GM18867 (cell line): ENCODE results near the gene PRPF18.

ENCODE experiments used
- ATAC-seq: cut with Tn5 transposase; IDR thresholded peaks from one replicate; pipeline ENCODE4 v1.9.1; 2021; ENCODE audit warnings: mild to moderate bottlenecking, moderate library complexity; ENCODE audit not compliant: unreplicated experiment

Gene PRPF18

DNA sequence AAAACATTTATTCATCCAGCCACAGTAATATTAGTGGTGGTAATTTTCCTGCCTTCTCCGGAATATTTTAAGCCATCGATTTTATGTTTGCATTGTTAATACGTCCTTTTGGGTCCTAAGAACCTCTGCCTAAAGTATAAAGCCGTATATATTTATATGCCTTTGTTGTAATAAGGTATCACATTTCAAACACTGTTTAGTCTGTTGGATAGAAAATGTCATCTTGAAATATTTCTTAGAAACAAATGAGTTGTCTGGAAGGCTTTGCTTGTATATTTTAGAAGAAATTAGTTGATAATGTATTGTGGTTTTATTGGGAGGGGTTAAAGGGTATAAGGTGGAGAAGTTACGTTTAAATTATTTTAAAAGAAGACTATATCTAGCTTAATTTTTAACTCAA, 11.1 kb downstream of the PRPF18 start:
- no peak for ATAC-seq

DNA sequence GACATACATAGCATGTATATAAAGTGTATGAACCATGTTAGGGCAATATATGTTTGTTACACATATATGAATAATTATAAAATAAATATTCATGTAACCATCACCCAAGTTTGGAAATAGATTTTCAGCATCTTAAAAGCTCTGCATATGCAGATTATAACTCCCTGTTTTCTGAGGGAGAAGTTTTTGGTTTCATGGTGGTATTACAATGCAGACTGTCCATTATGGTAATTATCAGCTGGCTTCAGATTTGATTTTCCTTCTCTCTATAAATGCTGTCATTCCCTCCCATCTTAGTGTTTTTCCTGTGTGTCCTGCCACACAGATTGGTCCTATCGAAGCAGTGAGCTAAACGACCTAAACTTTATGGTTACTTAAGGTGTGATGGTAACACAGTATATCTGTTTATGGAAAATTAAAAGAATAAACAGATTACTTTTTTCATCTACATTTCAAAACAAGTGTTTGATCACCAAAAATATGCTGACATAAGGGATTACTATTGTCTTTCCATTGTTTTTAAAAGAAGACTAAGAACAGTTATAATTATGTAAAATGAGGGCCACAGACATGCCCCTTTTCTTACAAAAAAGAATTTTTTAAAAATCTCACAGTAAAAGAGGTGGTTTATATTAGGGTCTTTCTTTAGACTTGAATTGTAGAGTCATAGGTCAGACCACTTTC, 17.7 kb downstream of the PRPF18 start:
- ATAC-seq = no peak

DNA sequence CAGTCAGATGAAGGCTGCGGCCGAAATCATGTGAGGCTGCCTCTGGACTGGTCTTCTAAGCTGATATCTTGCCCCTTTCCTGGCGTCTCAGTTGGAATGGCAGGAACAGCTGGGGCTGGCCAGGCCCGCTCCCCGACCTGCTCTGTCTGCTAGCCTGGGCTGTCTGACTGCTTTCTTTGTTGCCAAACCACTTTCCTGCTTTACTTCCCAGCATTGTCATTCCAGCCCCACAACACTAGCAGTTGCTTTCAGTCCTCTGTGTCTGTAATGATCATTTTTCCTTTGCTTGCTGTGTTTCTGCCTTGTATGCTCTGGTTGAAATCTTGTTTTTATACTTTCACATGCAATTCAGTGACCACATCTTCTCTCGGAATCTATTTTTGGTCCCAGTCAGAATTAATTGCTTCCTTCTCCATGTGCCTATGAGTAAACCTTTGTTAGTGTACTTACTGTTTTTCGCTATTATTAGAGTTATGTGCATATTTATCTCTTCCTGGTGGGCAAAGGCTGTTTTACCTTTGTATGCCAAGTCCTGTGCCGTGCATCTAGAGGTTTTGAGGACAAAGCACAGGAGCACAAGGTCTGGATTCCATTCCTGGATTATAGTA, 21.6 kb downstream of the PRPF18 start:
- ATAC-seq = no peak

DNA sequence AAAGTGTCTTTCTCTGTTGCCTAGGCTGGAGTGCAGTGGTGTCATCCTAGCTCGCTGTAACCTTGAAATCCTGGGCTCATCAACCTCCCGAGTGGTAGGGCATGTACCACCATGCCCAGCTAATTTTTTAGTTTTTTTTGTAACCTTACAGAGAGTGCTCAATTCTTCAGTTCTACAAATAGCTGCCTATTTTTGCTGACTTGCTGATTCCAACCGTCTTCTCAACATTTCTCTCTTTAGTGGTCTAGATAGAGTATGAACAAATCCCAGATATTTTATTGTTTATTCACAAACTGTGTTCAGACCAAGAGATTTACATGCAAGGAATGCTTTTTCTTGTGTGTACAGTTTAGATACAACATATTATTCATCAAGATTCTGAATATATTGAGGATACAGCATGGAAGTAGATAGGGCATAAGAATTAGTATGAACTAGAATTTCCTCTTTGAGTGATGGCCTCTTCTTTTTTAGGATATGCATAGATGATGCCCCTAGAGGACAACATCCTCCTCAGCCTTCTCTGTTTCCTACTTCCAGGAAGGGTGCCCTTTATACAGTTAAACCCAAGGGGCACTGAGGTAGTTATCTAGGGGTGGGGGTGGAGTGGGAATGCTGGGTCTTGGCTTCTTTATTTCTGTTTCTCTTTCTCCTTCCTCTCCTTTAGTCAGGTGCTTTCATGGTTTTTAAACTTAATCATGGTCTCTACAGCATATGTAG, 26.0 kb downstream of the PRPF18 start:
- no peak for ATAC-seq

DNA sequence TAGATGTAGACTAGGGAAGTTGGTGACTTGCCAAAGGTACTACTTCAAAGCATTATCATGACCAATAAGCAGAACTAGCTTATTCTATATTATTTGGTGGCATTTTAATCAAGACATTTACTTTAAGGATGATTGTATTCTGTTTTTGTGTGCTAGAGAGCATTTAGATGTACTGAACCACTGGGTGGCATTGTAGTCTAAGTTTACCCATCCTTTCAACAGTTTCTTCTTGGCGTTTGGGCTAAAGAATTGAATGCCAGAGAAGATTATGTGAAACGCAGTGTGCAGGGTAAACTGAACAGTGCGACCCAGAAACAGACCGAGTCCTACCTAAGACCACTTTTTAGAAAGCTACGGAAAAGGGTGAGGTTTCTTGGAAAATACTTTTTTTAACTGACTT, 26.8 kb downstream of the PRPF18 start:
- ATAC-seq = no peak

DNA sequence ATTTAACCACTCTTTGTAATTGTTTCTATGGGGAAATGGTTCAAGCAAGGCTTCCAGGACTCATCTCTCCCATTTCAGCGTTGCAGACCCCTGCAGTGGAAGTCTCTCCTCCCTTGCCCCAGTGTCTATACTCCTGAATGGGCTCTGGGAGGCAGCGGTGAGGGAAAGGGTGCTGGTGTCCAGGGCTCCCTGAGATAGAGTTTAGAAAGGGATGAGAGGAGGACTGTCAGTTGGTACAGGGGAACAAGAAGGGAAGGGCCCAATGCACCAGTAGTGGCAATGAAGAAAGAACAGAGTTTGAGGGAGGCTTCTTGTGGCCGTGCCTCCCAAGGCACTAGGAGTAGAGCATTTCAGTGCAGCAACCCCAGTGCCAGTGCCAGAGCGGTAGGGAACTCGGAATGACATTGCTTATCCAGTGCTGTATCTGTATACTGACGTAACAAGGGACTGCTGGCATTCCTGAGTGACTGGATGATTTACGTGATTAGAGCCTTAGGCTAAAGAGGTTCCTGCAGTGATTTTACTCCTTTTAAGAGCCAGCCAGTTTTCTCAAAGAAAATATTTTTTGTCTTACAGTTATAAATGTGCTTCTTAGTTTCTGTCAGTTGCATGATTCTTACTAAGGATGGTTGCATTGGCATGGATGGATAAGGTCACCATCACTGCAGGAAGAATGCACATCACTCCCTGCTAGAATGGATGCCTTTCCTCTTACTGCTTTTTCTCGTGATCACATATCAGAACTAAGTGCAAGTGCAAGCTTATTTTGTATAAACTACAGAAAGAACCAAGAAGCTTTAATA, 28.0 kb downstream of the PRPF18 start:
- no peak for ATAC-seq

DNA sequence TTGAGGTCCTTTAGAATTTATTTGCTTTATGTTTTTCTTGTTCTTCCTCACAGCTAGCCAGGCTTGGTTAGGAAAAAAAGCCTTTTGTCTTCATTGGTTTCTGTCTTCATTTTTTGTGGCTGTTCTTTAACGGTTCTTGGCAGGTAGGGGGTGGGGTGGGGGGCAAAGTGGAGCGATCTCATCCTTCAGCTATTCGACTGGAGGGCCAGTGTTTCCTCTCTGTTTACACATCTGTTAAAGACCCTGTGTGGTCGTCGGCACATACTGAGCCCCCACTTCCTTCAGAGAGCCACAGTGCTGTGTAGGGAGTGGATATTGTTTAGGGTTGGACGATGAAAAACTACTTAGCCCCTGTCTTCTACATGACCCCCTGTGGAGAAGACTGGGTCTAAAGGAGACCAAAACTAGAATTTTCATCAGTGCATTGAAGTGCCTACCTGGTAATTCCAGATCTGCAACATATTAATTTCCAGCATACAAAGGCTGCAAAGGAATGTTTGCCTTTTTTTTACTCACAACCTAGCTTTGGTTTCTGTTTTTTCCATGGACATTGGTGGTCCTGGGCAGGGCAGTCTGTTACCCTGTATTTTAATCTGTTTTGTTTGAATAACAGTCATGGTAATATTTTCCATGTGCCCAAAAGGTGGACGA, 29.0 kb downstream of the PRPF18 start:
- ATAC-seq = no peak

DNA sequence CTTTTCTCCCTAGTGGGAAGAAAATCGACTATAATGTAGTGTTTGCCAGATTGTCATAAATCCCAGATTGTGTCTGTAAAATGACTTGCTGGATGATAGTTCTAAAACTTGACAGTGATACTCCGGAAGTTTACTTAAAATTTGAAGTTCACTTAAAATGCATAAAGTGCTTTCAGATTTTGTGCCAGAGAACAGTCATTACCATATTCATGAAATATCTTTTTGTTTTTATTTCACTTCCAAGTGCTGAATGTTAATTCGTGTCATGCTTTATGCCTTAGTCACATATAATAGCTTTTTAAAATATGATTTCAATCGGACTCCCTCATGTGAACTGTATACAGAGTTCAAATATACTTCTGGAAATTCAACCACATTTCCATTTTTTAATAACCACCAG, 30.4 kb downstream of the PRPF18 start:
- ATAC-seq = no peak

DNA sequence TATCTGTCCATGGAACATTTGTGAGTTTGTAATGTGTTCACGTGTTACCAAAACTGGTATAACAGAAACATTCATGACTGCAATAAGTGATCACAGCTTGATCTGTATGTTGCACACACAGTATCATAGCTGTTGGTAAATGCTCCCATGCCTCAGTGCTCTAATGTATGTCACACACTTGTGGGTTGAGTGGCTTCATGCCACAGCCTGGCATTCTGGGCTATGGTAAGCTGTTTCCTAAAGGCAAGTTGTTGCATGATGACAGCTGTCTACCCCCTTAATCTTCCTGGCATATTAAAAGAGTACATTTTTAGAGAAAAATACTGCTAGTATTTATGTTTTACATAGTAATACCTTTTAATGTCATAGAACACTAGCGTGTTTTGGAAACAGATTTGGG, 35.2 kb downstream of the PRPF18 start:
- no peak for ATAC-seq

DNA sequence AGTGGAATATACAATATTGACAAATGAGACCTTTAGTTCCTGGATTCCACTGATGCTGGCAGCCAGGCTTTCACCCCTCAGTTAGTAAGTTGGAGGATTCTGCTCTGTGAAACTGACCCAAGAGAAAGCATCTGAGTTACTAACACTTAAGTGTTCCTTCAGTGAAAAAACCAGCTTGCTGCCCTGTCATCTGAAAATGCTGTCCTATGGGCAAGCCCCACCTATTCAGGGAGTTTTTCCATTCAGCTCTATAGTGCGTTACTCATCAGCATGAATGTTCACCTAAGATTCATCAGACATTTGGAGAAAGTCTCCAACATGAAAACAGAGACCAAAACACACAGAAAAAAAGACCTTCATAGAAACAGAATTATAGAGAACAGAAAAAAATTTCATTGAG, 37.9 kb downstream of the PRPF18 start:
- ATAC-seq = no peak

DNA sequence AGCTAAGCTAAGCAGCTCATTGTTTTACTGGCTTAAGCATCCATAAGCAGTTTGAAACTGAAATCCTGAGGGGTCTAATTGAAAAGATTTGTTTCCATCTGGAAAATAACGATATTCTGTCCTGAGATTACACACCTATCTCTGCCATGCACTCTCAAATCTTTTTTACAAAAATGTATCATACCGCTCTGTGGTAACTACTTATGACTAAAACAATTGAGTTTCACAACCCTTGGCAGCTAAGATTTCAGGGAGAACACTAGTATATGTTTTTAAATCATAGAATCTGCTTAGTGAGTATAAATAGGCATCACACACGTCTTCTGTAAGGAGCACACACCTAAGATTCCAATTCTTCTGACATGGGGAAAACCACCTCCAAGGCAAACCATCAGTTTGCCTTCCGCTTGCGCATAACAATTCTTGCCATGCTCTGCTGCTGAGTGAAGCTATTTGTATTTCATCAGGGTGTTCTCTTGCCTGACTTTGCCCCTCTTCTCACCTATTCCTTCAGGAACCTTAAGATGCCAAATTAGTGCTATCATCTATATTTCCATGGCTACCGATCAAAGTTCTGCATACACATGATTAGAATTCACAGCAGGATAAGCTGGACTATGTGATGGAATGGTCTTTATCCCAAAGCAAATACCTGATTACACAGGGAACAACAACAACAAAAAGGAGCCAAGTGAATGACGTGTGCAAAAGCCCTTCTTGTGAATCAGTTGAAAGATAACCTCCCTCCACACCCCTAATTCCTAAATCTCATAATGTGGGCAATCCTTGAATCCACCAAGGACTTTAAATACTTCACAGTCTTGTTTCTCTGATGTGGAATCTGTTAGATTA, 40.9 kb downstream of the PRPF18 start:
- no peak for ATAC-seq

DNA sequence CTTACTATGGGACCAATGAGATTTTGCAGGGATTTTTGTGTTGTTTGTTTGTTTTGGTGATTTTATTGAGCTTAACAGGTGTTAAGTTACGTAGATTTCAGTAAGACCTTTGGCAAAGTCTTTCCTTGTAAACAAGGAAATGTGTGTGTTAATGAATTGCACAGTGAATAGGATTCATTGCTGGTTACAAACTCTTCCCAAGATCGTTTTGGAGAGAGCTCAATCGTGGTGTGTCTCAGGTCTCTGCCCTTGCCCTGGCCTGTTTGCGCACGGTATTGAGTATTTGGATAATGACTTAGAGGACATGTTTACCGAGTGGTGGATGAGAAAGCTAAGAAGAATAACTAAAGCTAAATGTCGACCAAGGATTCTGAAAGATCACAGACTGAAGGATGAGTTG, 41.9 kb downstream of the PRPF18 start:
- no peak for ATAC-seq

DNA sequence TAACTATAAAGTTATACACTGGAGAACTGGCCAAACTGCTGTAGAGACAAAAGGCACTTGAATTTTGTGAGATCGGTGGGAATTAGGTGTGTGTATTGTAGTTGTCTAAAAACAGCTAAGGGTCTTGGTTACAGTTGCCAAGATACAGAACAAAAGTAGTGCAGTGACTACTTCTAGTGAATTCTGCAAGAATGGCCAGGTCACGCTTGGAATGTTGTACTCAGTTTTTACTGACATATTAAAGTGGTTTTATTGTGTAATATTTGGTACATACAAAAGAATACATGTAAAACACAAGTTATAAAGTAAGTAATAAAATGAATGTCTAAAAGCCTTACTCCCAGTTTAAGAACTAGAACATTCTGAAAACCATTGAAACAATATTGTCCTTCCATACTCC, 42.4 kb downstream of the PRPF18 start:
- no peak for ATAC-seq

DNA sequence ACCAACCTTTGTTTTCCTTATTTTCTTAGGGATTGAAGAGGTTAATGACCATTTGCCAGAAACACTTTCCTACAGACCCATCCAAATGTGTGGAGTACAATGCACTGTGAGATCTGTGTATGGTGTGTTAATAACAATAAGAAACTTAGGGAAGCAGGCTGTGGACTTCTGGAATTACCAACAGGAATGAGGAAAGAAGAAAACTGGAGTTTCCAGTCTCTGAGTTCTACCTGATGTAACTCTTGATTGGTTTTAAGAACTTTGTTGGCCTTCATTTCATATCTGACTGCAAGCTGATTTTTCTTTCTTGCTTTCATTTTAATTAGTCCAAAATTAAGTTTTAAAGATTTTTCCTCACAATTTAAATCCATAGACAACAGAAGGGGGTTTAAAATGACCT, 43.5 kb downstream of the PRPF18 start:
- ATAC-seq = no peak

DNA sequence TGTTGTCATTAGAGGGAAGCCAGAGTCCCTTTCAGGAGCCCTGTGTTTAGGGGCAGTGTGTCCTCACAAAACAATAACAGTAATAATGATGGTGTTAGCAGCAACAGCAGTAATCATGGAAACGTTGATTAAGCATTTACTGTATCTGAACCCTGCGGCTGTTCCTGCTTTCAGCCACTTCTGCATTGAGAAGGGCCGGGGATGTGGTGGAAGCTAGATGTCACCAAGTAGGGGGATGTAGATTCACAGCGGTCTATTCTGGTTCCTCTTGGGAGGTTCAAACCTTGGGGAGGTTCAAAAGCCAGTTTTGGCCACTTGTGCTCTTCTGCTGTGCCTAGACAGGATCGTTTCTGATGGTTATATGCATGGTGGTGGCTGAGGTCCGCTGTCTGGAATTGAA, 44.8 kb downstream of the PRPF18 start:
- ATAC-seq = no peak

DNA sequence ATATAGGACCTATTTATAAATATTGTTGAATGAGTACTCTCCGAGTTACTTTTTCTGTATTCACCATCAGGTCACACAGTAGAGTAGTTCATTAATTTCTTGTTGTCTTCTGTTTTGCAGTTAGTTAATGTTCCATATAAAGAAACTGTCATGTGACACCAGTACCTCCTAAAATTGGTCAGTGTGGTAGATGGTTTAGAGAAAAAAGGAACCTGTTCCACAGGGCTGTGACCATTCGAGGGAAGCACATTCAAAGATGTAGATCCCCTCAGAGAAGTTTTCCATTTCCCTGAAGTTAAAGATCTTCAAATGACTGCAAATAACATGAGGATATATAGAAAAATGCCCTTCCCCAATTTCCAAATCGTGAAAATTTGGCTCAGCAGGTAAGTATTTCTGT, 45.7 kb downstream of the PRPF18 start:
- no peak for ATAC-seq

DNA sequence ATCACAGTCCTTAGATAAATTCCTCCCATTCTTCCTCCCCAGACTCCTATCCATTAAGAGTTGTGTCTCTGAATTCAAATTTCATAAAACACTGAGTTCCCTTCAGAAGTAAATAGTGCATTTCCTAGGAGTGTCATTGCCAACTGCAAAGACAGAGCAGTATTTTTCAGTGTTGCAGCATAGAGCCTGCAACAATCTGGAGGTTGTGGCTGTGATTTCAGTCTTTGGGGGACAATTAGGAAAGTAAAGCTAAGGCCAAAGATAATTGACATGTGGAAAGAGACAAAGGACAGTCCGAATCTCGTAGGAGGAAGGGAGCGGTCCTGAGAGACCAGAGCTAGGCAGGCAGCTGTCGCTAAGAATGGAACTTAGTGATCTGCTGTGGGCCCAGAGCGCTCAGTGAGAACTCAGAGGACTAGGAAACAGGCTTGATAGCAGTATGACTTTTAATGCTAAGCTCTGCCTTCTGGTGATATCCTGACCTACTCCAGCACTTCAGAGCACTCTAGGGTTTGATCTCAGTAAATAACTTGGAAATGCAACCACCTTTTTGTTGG, 46.2 kb downstream of the PRPF18 start:
- no peak for ATAC-seq

DNA sequence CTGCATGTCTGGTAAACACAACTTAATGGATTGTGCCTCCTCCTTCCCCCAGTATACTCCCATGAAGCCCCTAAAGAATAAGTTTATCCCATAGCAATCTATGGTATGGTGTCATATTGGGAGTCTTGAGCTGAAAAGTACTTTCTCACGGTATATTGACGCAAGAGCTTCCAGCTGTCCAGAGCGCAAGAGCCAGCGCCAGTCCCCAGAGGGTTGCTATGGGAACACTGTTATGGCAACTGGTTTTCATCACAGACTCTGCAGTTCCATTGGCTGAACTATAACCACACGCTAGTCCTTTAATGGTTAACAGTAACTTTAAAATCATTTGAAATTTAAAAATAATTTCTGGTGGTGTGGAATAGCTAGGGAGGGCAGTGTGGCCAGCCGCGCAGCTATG, 46.9 kb downstream of the PRPF18 start:
- no peak for ATAC-seq

DNA sequence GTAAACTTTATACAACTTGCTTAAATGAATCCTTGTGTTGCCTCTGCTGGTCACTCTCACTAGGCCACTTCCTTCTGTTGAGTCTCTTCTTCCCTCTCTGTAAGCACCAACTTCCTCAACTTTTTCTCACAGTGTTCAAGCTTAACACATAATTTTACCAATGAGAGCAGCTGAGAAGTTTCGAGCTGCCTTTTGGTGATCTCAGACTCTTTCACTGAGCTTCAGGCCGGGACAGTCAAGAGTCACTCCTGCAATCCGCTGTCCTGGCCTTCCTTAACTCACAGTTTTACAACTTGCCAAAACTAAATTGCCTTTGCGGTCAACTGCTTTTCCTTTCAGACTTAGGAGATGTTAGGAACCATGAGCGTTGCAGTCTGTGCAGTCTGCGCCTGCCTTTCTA, 47.4 kb downstream of the PRPF18 start:
- no peak for ATAC-seq

DNA sequence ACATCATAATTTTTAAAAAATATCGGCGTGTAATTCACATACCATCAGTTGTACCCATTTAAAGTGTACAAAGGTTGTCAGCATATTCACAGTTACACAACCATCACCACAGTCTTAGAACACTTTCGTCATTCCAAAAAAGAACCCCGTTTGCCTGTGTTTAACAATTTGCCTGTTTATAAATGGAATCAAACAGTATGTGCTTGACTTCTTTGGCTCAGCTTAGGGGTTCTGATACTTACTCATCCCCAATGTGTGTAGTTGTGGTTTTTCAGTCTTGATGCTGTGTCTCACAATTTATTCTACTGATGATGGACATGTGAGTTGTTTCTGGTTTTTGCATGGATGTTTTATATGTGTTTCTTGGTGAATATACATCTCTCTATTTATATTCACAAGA, 50.0 kb downstream of the PRPF18 start:
- ATAC-seq = no peak
